ENCODE measurements around the gene IGFBP5. TPM values are rescaled to one million over a fixed set of nuclear protein-coding genes. Genes with fewer than 3 reads are reported as not detected.

Gene IGFBP5
- total RNA-seq, 1 donor from 2014 or later = 1,383 TPM

DNA sequence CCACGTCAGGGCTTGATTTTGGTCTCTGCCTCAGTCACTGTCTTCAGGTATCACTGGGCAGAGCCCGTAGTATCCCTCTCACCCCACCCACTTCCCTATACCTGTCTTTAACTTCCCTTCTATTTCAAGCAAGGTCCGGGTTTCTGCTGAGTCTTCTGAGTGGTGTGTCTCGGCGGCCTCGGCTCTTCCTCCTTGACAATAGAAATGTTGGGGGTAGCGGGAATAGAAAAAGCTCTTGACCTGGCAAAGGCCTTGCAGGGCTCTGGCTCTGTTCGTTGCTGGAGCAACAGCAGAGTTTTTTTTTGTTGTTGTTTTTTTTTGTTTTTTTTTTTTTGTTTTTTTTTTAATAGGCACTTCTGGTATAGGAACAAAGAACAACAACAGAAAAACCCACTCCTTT lies 16.0 kb upstream of the IGFBP5 start:
- Mint-ChIP-seq H3K36me3 (ENCODE audit: unreplicated experiment) (peaks cover 3% of the 10 kb centered on the region), H3K4me3 (ENCODE audit: unreplicated experiment) (no peak overlapping the region), H3K27me3 (ENCODE audit: unreplicated experiment) (peaks cover 3% of the 10 kb centered on the region), H3K4me1 (ENCODE audit: unreplicated experiment) (peaks cover 25% of the 10 kb centered on the region), H3K27ac (ENCODE audit: unreplicated experiment) (no peak overlapping the region), H3K9me3 (ENCODE audit: unreplicated experiment) (peaks cover 12% of the 10 kb centered on the region)
- no peak for DNase-seq (ENCODE audit: extremely low spot score, unreplicated experiment)
- TF ChIP-seq, protein P1, sequence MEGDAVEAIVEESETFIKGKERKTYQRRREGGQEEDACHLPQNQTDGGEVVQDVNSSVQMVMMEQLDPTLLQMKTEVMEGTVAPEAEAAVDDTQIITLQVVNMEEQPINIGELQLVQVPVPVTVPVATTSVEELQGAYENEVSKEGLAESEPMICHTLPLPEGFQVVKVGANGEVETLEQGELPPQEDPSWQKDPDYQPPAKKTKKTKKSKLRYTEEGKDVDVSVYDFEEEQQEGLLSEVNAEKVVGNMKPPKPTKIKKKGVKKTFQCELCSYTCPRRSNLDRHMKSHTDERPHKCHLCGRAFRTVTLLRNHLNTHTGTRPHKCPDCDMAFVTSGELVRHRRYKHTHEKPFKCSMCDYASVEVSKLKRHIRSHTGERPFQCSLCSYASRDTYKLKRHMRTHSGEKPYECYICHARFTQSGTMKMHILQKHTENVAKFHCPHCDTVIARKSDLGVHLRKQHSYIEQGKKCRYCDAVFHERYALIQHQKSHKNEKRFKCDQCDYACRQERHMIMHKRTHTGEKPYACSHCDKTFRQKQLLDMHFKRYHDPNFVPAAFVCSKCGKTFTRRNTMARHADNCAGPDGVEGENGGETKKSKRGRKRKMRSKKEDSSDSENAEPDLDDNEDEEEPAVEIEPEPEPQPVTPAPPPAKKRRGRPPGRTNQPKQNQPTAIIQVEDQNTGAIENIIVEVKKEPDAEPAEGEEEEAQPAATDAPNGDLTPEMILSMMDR (IDR thresholded peaks at IDR 0.05) = no peak

DNA sequence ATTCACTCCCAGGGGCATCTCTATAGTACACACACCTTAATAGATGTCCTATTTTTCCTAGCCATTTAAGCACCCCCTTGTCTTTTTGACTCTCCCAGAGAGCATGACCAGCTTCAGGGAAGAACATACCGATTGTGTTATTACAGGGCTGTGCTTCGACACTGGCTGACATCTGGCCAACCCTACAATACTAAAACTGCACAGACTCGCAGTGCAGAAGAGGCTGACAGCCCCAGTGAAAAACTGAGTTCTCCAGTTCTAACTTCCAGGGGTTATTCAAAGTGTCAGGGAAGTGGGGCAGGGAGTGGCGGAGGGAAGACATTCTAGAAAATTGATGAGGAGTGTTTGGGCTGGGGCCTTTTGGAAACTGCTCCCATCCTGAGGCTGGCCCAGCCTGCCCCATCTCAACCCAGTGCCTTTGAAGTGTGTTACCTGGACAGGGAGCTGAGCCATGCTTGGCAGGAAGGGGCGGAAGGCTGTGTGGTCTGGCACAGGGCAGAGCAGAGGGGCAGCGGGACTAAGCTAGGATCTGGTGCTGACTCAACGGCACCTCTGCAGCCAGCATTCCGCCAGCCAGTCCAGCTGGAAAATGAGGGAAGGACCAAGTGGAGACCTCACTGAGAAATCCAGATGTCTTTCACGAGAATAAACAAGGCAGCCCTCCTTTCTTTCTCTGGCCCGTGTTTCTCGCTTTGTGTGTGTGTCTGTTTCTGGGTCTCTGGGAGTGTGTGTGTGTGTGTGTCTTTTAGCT lies 15.4 kb upstream of the IGFBP5 start:
- H3K4me3 Mint-ChIP-seq (ENCODE audit: unreplicated experiment) = no peak overlapping the region
- peaks cover 12% of the 10 kb centered on the region for H3K9me3 Mint-ChIP-seq (ENCODE audit: unreplicated experiment)
- H3K27ac Mint-ChIP-seq (ENCODE audit: unreplicated experiment) = no peak overlapping the region
- TF ChIP-seq, protein P1 (IDR thresholded peaks at IDR 0.05) = no peak
- no peak for DNase-seq (ENCODE audit: extremely low spot score, unreplicated experiment)
- peaks cover 3% of the 10 kb centered on the region for H3K27me3 Mint-ChIP-seq (ENCODE audit: unreplicated experiment)
- peaks cover 3% of the 10 kb centered on the region for H3K36me3 Mint-ChIP-seq (ENCODE audit: unreplicated experiment)
- H3K4me1 Mint-ChIP-seq (ENCODE audit: unreplicated experiment) = peaks cover 25% of the 10 kb centered on the region

DNA sequence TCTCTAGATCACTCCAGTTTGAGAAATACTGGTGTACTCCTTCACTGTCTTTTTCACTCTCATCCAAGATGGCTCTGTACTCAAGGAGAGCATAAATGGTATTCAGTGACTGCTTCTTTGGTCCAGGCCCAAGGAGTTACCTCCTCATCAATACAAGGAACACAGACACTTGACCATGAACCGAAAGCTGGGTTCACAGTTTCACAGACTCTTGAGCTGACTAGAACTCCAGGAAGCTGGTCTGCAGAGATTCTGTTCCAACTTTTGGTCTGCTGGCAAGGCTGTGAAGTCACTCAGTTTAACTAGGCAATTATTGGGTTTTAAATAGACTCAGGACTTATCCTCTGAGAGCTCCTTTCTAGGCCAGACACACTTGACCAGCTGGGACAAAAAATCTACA lies 7.4 kb upstream of the IGFBP5 start:
- Mint-ChIP-seq H3K4me3 (ENCODE audit: unreplicated experiment) (no peak overlapping the region), H3K27ac (ENCODE audit: unreplicated experiment) (no peak overlapping the region), H3K9me3 (ENCODE audit: unreplicated experiment) (no peaks in the 10 kb centered on the region), H3K27me3 (ENCODE audit: unreplicated experiment) (no peaks in the 10 kb centered on the region), H3K4me1 (ENCODE audit: unreplicated experiment) (peaks cover 8% of the 10 kb centered on the region), H3K36me3 (ENCODE audit: unreplicated experiment) (no peaks in the 10 kb centered on the region)
- no peak for DNase-seq (ENCODE audit: extremely low spot score, unreplicated experiment)
- TF ChIP-seq, protein P1 (IDR thresholded peaks at IDR 0.05) = no peak

DNA sequence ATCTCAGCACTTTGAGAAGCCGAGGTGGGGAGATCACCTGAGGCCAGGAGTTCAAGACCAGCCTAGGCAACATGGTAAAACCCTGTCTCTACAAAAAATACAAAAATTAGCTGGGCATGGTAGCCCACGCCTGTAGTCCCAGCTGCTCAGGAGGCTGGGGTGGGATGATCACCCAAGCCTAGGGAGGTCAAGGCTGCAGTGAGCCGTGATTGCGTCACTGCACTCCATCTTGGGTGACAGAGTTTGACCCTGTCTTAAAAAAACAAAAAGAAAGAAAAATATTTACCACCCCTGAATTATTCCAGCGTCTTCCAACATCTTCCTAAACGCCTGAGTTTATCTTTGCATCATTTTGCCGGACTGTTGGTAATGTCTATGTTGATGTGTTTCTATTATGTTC lies 6.2 kb upstream of the IGFBP5 start:
- Mint-ChIP-seq H3K4me3 (ENCODE audit: unreplicated experiment) (no peak overlapping the region), H3K27me3 (ENCODE audit: unreplicated experiment) (no peaks in the 10 kb centered on the region), H3K36me3 (ENCODE audit: unreplicated experiment) (no peaks in the 10 kb centered on the region), H3K9me3 (ENCODE audit: unreplicated experiment) (no peaks in the 10 kb centered on the region), H3K4me1 (ENCODE audit: unreplicated experiment) (peaks cover 17% of the 10 kb centered on the region), H3K27ac (ENCODE audit: unreplicated experiment) (no peak overlapping the region)
- no peak for DNase-seq (ENCODE audit: extremely low spot score, unreplicated experiment)
- TF ChIP-seq, protein P1 (IDR thresholded peaks at IDR 0.05) = no peak

DNA sequence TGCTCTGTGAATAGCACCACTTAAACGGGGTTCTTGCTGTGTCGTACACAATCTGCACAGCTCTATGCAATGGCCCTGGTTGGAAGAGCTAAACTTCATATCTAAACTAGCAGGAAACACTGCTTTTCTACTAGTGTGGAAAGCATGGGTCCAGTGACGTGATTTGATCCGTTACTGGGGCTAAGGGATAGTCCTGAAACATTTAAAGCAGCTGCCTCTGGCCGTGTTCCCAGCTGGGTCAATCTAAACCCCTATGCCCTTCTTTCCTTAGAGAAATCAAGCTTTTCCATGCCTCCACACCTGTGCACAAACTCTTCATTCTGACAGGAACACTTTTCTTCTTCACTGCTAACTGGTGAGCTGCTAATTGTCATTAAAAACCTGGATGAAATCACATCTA lies 5.4 kb upstream of the IGFBP5 start:
- TF ChIP-seq, protein P1 (IDR thresholded peaks at IDR 0.05) = no peak
- no peaks in the 10 kb centered on the region for H3K36me3 Mint-ChIP-seq (ENCODE audit: unreplicated experiment)
- no peak for DNase-seq (ENCODE audit: extremely low spot score, unreplicated experiment)
- H3K27me3 Mint-ChIP-seq (ENCODE audit: unreplicated experiment) = no peaks in the 10 kb centered on the region
- no peaks in the 10 kb centered on the region for H3K9me3 Mint-ChIP-seq (ENCODE audit: unreplicated experiment)
- no peak overlapping the region for H3K4me3 Mint-ChIP-seq (ENCODE audit: unreplicated experiment)
- no peak overlapping the region for H3K27ac Mint-ChIP-seq (ENCODE audit: unreplicated experiment)
- H3K4me1 Mint-ChIP-seq (ENCODE audit: unreplicated experiment) = peaks cover 25% of the 10 kb centered on the region

Data from osteocyte (in vitro differentiated cells).